G401 (cell line): ENCODE data around the gene CBL. TPM values are rescaled to one million over a fixed set of nuclear protein-coding genes. Genes with fewer than 3 reads are reported as not detected.

ENCODE experiments used
- DNase-seq: peaks from one replicate; pipeline ENCODE4 v3.0.0-alpha.2; 2015; ENCODE audit warnings: low spot score
- in situ Hi-C: cut with HindIII; loops from 2 replicates; pipeline ENCODE4 v1.10.0; 2016; ENCODE audit warnings: low sequenced_read_pairs, mixed read lengths
- total RNA-seq: library from RNA; depleted of rRNA; stranded (reverse); fragments of >200 nt; shearing (Covaris generic); gene quantifications from 2 replicates; pipeline ENCODE4 v1.2.3, GENCODE V29; 2014

The CBL gene
- total RNA-seq, 1 experiment from 2014 or later: 11.7 TPM

DNA sequence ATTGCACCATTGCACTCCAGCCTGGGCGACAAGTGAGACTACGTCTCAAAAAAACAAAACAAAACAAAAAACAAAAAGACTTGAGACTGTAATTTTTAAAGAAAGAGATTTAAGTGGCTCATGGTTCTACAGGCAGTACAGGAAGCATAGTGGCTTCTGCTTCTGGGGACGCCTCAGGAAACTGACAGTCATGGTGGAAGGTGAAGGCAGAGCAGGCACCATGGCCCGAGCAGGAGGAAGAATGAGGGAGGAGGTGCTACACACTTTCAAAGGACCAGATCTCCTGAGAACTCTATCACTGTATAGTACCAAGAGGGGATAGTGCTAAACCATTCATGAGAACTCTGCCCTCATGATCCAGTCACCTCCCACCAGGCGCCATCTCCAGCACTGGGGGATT, 52.0 kb downstream of the CBL start:
- in situ Hi-C loops: no loop called here
- no peak for DNase-seq

DNA sequence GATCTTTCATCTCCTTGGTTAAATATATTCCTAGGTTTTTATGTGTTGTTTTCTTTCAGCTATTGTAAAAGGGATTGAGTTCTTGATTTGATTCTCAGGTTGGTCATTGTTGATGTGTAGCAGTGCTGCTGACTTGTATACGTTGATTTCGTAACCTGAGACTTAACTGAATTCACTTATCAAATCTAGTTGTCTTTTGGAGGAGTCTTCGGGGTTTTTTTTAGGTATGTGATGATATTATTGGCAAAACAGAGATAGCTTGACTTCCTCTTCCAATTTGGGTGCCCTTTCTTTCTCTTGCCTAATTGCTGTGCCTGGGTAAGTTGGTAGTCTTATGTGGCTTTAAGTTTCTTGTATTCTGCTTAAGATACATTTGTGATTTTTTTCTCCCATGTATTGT, 52.8 kb downstream of the CBL start:
- DNase-seq: no peak
- in situ Hi-C loops: no loop called here

DNA sequence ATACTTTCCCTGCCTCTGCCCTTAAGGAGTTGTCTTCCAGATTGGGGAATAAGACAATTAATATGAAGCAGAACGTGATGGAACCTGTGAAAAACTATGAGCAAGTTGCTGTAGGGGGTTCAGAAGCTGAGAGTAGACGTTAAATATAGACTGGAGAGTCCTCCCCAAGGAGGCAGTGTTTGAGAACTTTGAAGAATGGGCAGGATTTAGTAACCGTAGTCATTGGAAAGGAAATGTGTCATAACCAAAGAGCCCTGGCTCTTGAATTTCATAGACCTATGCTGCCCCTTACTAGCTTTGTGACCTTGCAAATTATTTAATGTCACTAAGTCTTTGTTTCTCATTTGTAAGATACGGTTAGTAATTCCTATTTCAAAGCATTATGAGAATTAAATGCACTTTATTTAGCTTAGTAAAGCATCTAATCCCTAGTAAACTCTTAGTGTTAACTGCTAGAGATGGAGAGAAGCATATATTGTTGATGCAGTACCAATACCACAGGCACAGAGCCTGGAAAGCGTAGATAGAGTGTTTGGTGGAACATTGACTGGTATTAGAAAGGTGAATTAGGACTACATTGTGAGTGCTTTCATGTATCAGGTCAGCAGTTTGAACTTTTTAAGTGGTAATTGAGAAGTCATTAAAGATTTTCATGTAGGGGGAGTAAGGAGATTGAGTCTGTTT, 56.7 kb downstream of the CBL start:
- in situ Hi-C loops: no loop called here
- no peak for DNase-seq

DNA sequence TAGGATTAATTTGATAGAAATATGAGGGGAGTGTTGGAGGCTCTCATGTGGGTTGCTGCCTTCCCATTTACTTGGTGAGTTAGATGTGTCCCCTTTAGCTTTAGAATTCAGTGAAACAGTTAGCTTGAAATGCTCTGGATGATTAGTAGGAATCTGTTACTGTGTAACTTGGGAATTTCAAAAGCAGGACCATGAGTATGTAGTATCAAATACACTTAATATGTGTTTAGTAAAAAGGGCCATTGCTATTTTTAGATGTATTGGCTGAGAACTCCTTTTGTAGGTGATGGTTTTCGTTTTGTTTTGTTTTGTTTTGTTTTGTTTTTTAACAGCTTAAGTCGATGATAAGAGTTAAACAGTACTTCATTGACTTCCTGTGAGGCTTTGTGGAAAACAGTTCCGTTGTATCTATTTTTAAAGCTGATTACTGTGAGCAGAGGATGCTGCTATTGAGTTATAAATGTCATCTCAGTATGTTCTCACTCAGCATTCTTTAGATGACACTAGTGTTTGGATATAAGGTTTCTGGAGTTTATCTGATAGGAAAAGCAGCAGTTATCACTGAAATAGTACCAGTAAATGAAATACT, 57.3 kb downstream of the CBL start:
- in situ Hi-C loops: no loop called here
- DNase-seq: no peak

DNA sequence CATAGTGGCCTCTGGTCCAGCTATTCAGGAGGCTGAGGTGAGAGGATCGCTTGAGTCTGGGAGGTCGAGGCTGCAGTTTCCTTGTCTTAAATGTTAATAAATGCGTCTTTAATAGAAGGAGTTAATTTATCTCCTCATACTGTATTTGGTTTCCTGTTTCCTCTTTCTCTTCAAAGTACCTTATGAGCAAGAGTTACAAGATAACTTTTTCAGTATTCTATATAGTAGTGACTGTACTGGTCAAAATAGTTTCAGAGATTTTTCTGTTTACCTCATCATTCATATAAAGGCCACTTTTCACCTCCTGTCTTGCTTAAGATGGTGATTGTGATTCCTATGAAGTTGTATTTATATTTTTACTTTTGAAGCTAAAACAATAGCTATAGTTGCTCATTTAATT, 59.9 kb downstream of the CBL start:
- no peak for DNase-seq
- in situ Hi-C loops: no loop called here

DNA sequence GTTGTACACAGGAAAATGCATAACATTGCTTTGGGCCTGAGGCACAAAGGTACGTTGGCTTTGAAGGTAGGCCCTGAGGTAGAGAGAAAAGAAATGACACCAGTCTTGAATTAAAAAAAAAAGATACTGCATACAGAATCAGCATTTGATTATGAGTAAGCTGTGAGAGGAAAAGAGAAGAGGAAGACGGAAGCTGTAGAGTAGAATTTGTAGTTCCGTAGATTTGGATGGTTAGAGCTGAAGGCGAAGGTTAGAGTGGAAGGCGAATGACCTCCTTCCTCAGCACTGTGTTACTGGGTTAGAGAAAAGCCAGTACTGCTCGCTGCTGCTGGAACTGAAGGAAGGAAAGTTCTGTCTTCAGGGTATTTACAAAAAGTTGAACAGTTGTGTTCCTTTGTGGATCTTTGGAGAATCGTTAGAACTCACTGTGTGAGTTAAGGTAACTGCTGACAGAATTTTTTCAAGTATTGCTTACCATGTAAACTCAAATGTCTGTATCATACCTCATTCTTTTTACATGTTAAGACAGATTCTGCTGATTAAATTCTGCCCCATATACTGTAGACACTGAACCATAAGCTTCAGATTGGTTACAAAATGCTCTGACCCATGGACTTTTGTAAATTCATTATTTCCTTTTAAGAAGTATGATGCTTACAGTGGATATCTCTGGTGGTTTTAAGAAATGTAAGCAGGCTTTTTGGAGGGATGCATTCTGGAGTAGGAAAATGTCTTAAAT, 60.5 kb downstream of the CBL start:
- in situ Hi-C loops: no loop called here
- DNase-seq: no peak

DNA sequence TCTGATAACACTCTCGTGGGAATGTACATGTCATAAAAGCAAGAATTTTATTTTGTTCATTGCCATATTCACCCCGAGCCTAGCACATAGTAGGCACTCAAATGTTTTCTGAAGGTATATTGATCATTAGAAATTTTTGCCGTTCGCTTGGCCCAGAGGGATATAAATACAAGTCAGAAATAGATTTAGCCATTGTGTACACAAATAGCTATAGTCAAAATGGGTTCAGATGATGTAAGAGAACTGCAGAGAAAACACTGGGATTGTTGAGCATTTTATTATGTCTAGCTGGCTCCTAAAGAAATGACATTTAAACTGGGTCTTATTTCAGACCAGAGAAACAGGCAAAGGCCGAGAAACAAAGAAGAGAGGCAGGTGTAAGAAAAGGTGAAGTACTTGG, 61.5 kb downstream of the CBL start:
- in situ Hi-C loops: no loop called here
- DNase-seq: no peak

DNA sequence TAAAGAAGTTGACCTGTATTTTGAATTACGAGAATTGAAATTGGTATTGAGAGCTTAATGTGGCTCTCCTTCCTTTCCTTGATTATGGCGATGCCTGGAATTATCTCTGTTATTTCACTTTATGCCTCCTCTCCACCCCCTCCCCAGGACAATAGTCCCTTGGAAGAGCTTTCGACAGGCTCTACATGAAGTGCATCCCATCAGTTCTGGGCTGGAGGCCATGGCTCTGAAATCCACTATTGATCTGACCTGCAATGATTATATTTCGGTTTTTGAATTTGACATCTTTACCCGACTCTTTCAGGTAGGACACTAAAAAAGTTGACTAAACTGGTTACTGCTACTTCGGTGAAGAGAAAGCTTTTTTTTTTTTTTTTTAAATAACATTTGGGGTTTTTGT, 67.6 kb downstream of the CBL start:
- no peak for DNase-seq
- in situ Hi-C loops: no loop called here

DNA sequence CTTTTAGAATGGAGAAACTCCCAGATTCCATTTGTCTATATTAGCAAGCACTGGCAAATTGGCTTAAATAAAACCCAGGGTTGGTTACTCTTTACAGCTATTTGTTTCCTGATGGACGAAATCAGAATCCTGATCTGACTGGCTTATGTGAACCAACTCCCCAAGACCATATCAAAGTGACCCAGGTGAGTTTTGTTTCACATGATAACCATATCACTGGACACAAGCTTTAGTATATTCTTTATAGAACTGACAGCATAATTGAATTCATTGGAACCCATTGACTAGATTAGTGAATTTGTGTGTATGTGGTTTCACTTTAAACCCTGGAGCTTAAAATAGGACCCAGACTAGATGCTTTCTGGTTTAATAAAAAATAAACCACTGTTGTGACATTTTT, 71.5 kb downstream of the CBL start:
- DNase-seq: no peak
- in situ Hi-C loops: no loop called here

DNA sequence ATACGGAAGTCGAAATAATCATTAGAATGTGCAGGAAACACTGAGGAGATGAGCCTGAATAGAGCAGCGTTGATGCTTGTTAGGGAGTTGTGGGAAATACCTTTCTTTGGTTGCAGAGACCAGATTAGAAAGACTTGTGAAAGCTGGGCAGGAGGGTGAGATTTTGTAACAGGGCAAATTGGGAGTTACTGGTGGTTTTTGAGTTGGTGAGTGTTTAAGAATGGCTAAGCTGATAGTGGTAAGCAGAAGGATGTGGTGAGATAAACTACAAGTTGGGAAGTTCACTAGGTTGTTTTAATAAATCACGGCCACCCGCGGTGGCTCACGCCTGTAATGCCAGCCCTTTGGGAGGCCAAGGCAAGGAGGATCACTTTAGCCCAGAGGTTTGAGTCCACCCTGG, 76.4 kb downstream of the CBL start:
- no peak for DNase-seq
- in situ Hi-C loops: no loop called here

DNA sequence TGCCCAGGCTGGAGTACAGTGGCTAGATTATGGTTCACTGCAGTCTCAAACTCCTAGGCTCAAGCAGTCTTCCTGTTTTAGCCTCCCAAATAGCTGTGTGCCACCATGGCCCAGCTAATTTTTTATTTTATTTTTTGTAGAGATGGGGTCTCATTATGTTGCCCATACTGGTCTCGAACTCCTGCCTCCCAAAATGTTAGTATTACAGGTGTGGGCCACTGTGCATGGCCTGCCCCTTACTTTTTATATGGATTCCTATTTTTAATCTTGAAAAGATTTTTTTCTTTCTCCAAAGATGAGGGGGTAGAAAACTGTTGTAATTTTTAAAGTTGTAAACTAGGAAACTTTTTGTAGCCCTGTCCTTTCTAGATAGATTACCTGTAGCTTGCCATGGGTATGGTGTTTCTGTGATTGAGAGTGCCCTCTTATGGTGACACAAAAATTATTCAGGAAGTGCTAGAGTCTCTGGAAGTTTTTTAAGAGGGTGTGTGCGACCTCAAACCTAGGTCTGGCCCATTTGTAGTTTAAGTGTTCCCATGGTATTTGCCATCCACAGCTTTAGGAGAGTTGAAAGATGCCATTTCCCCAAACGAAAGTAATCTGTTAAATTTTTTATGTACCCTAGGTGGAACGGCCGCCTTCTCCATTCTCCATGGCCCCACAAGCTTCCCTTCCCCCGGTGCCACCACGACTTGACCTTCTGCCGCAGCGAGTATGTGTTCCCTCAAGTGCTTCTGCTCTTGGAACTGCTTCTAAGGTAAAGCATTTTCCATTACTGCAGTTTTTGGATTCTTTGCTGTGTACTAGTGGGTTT, 78.4 kb downstream of the CBL start:
- DNase-seq: peak; percentile 42
- in situ Hi-C loops: no loop called here

DNA sequence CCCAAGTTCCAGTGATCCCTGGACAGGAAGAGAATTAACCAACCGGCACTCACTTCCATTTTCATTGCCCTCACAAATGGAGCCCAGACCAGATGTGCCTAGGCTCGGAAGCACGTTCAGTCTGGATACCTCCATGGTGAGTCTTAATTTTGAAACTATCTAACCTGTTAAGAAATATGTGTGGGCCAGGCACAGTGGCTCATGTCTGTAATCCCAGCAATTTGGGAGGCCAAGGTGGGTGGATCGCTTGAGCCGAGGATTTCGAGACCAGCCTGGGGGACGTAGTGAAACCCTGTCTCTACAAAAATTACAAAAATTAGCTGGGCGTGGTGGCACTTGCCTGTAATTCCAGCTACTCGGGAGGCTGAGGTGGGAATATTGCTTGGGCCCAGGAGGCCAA, 79.3 kb downstream of the CBL start:
- in situ Hi-C loops: no loop called here

DNA sequence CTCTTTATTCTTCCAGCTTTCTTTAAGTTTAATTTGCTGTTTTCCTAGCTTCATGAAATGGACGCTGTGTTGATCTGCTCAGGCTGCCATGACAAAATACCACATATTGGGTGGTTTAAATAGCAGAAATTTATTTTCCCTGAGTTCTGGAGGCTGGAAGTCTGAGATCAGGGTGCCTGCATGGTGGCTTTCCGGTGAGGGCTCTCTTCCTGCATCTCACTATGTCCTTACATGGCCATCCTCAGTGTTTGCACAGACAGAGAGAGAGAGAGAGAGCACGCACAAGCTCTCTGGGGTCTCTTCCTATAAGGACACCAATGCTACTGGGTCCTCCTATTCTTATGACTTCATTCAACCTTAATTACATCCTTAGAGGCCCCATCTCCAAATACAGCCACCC, 82.1 kb downstream of the CBL start:
- no peak for DNase-seq
- in situ Hi-C loops: no loop called here

More for the DNA sequence above, 79.3 kb downstream of the CBL start:
- no peak for DNase-seq

DNA sequence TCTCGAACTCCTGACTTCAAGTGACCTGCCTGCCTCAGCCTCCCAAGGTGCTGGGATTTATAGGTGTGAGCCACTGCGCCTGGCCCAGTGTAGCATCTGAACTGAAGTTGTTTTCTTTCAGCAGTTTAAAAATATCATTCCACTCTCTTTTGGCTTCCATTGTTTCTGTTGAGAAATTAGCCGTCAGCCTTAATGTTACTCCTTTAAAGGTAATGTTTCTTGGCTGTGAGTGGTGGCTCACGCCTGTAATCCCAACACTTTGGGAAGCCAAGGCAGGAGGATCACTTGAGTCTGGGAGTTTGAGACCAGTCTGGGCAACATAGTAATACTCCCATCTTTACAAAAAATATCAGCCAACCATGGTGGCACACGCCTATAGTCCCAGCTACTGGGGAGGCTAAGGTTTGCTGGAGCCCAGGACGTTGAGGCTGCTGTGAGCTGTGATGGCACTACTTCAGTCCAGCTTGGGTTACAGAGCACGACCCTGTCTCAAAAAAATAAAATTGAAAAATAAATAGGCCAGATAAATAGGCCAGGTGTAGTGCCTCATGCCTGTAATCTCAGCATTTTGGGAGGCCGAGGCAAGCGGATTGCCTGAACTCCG, 84.9 kb downstream of the CBL start:
- DNase-seq: no peak
- in situ Hi-C loops: no loop called here

DNA sequence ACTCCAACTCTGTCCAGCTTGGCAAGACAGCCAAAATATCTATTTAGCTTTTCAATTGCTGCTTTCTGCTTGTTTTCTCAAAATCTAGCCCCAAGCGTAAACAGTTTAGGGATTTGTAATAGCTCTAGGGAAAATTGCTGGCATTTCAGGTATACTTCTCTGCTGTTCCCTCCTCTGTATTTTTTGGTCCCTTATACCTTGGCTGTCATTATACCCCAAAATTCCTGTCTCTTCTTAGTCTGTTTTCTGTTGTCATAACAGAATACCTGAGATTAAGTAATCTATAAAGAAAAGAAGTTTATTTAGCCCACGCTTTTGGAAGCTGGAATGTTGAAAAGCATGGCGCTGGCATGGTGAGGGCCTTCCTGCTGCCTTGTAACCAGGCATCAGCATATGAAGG, 87.3 kb downstream of the CBL start:
- in situ Hi-C loops: no loop called here
- DNase-seq: no peak

DNA sequence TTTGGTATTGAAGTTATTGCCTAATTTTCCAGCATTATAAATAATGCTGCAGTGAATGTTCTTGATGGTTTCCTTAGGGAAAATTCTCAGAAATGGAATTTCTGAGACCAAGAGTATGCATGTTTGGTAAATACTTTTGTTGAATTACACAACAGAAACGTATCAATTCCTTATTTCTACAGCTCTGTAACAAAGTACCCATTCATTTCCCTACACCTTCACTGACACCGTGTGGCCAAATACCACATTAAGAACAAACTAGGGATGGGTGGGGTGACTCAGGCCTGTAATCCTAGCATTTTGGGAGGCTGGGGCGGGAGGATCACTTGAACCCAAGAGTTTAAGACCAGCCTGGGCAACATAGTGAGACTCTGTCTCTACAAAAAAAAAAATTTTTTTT, 89.0 kb downstream of the CBL start:
- DNase-seq: no peak
- in situ Hi-C loops: no loop called here

DNA sequence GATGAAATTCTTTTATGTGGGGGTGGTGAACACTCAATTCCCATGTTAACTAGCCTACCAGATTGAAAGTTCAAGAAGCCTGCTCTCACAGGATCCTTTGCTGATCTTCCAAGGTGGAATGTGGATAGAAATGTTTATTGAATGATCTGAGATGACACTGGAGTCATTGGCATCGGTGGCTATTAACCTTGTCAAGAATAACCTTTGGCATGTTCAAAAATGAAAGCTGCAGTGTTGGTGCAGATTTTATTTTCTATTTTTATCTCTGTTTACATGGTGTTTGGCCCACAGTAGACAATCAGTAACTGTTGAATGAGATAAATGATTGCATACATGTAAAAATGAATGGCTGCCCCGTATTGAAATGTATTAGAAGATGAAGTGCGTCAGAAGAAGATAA, 91.8 kb downstream of the CBL start:
- in situ Hi-C loops: no loop called here
- DNase-seq: no peak

DNA sequence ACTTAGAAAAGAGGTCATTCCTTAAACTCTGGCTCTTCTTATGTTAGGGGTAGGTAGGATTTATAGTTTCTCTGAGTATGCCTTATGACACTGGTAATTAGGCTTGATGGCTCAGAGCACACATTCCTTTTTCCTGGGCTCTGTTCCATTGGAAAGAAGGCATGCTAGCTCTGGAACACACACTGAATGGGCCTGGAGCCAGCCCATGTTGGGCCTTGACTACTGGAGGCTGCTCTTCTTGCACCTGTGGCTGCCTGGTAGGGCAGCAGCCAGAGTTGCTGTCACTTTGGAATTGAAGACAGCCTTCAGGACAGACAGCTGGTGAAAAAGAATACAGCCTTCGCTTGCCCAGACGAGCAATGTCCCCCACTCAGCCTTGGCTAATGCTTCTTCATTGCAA, 92.6 kb downstream of the CBL start:
- in situ Hi-C loops: no loop called here

DNA sequence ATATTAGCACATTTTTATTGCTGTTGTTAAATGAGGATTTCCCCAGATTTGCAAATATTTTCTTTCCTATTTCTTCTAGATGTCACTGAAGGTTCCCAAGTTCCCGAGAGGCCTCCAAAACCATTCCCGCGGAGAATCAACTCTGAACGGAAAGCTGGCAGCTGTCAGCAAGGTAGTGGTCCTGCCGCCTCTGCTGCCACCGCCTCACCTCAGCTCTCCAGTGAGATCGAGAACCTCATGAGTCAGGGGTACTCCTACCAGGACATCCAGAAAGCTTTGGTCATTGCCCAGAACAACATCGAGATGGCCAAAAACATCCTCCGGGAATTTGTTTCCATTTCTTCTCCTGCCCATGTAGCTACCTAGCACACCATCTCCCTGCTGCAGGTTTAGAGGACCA, 93.3 kb downstream of the CBL start:
- in situ Hi-C loops: no loop called here
- DNase-seq: no peak

More for the DNA sequence above, 92.6 kb downstream of the CBL start:
- peak; percentile 91 for DNase-seq
